Fibroblast of skin of scalp (primary cell): Measurements from ENCODE around the gene FLT1.
A peak's percentile ranks its signal among the peaks of the same experiment; 100 is the strongest.

ENCODE experiments used
- DNase-seq: peaks from one replicate; pipeline ENCODE4 v3.0.0-alpha.2; 2013

The FLT1 gene

GRCh38 chr13:28301839-28302238, 193.1 kb downstream of the FLT1 start:
- DNase-seq, result no peak

GRCh38 chr13:28299916-28300315, 195.0 kb downstream of the FLT1 start:
- DNase-seq, result no peak

- peak; percentile 59 for DNase-seq
Measured at GRCh38 chr13:28297341-28297740, 197.6 kb downstream of the FLT1 start.

- no peak for DNase-seq
Measured at GRCh38 chr13:28286263-28286662, 208.7 kb downstream of the FLT1 start.

- DNase-seq, result no peak
Measured at GRCh38 chr13:28283600-28283999, 211.3 kb downstream of the FLT1 start.

GRCh38 chr13:28282451-28282850, 212.5 kb downstream of the FLT1 start:
- DNase-seq, result no peak

- DNase-seq, result no peak
Measured at GRCh38 chr13:28273919-28274318, 221.0 kb downstream of the FLT1 start.

- DNase-seq, result no peak
Measured at GRCh38 chr13:28271056-28271840, 223.7 kb downstream of the FLT1 start.

GRCh38 chr13:28268800-28269223, 226.1 kb downstream of the FLT1 start:
- DNase-seq, result no peak

- DNase-seq, result no peak
Measured at GRCh38 chr13:28267497-28267896, 227.4 kb downstream of the FLT1 start.

GRCh38 chr13:28258417-28258816, 236.5 kb downstream of the FLT1 start:
- no peak for DNase-seq

GRCh38 chr13:28257305-28257704, 237.6 kb downstream of the FLT1 start:
- no peak for DNase-seq

- no peak for DNase-seq
Measured at GRCh38 chr13:28252547-28252946, 242.4 kb downstream of the FLT1 start.

GRCh38 chr13:28251466-28251865, 243.5 kb downstream of the FLT1 start:
- no peak for DNase-seq

- no peak for DNase-seq
Measured at GRCh38 chr13:28250542-28250941, 244.4 kb downstream of the FLT1 start.
